ENCODE data around the gene IRF3.

- no peak for TF ChIP-seq POLR2A (IDR thresholded peaks at IDR 0.05)
- no peak for TF ChIP-seq CTCF (IDR thresholded peaks at IDR 0.05)
Measured at GRCh38 chr19:49655570-49656455, 9.8 kb downstream of the IRF3 start.
